K562 (cell line): ENCODE data around the gene GOLPH3L. TPM values are rescaled to one million over a fixed set of nuclear protein-coding genes. Genes with fewer than 3 reads are reported as not detected.

Source experiments
- CEBPB ChIP-seq: fragments of 450-650 bp; IDR thresholded peaks from 2 replicates; pipeline ENCODE4 v1.6.1; 2016; ENCODE audit warnings: missing genetic modification characterization, missing compliant biosample characterization
- DIDO1 ChIP-seq: fragments of 450-650 bp; IDR thresholded peaks from 2 replicates; pipeline ENCODE4 v1.6.1; 2016; ENCODE audit warnings: low read depth, missing biosample characterization, missing genetic modification characterization
- EP400 ChIP-seq: fragments of 450-650 bp; IDR thresholded peaks from 2 replicates; pipeline ENCODE4 v1.6.1; 2017; ENCODE audit warnings: antibody characterized with exemption, mild to moderate bottlenecking, moderate library complexity
- JUN ChIP-seq, 2 experiments: sonication (generic) in 1 of 2; formaldehyde crosslinking in 1 of 2; IDR thresholded peaks; 2 replicates each; pipeline versions ENCODE4 v1.6.1 to v1.8.0; 2012 to 2022; ENCODE audit warnings: borderline replicate concordance in 2 of 2, mild to moderate bottlenecking in 2 of 2, improper control_type of control experiment in 1 of 2, low read depth in 1 of 2, low read length in 1 of 2, missing genetic modification reagents in 1 of 2
- LARP7 ChIP-seq: fragments of 450-650 bp; IDR thresholded peaks from 2 replicates; pipeline ENCODE4 v1.6.1; 2016
- MEF2A ChIP-seq: IDR thresholded peaks from 2 replicates; pipeline ENCODE4 v1.6.1; 2011; ENCODE audit warnings: low read depth, mild to moderate bottlenecking, low read length, moderate library complexity; ENCODE audit not compliant: control insufficient read depth
- NFE2L1 ChIP-seq: fragments of 450-650 bp; IDR thresholded peaks from 2 replicates; pipeline ENCODE4 v1.6.1; 2016; ENCODE audit warnings: missing genetic modification characterization, low read depth, mild to moderate bottlenecking, missing compliant biosample characterization, moderate library complexity, borderline replicate concordance
- TARDBP ChIP-seq: fragments of 450-650 bp; IDR thresholded peaks from 2 replicates; pipeline ENCODE4 v1.6.1; 2016
- polyA plus RNA-seq, 8 experiments: library from polyadenylated mRNA; depleted of rRNA in 4 of 8; stranded (reverse) in 5 of 8; unstranded in 3 of 8; fragments of >200 nt; fragmentation: Nextera tagmentation in 2 of 8; fragmentation: Illumina TruSeq in 1 of 8; extraction: Ambion mirVana in 2 of 8; extraction: Trizol in 1 of 8; gene quantifications; 2 replicates each; pipeline versions ENCODE4 v1.2.1 to v1.2.3, GENCODE V29; 2011 to 2014; ENCODE audit warnings: inconsistent platforms in 1 of 8, missing spikeins in 1 of 8
- total RNA-seq, 7 experiments: library from RNA; depleted of rRNA in 6 of 7; stranded (reverse); fragments of >200 nt in 6 of 7; fragmentation: Illumina TruSeq in 2 of 7; extraction: Trizol in 2 of 7; gene quantifications; 2 replicates each; pipeline versions ENCODE4 v1.2.1 to v1.2.3, GENCODE V29; 2011 to 2021; ENCODE audit warnings: low replicate concordance in 1 of 7
- TF ChIP-seq, protein P1 (sequence below): sonication (generic); formaldehyde crosslinking; IDR thresholded peaks from 2 replicates; pipeline ENCODE4 v1.8.0; 2022; ENCODE audit warnings: missing genetic modification reagents, mild to moderate bottlenecking, moderate library complexity, borderline replicate concordance
- TF ChIP-seq, protein P2 (sequence below), 2 experiments: fragments of 450-650 bp in 1 of 2; sonication (generic) in 1 of 2; formaldehyde crosslinking; conservative IDR thresholded peaks; 2 replicates each; pipeline versions ENCODE4 v1.4.0 to v1.8.1; 2020 to 2022; ENCODE audit warnings: mild to moderate bottlenecking in 1 of 2, missing genetic modification reagents in 1 of 2
- TF ChIP-seq, protein P3 (sequence below), 2 experiments: fragments of 450-650 bp; IDR thresholded peaks; 2 replicates each; pipeline ENCODE4 v1.6.1; 2016; ENCODE audit warnings: mild to moderate bottlenecking in 2 of 2, borderline replicate concordance in 1 of 2, low read depth in 1 of 2, moderate library complexity in 1 of 2
- TF ChIP-seq, protein P4 (sequence below): sonication (generic); formaldehyde crosslinking; IDR thresholded peaks from 2 replicates; pipeline ENCODE4 v1.8.0; 2023; ENCODE audit warnings: mild to moderate bottlenecking, missing genetic modification reagents
- TF ChIP-seq, protein P5 (sequence below): fragments of 450-650 bp; formaldehyde crosslinking; IDR thresholded peaks from 2 replicates; pipeline ENCODE4 v1.4.0; 2022; ENCODE audit warnings: mild to moderate bottlenecking, moderate library complexity

Gene GOLPH3L
- total and polyA plus RNA-seq, 9 of the 15 experiments (the other 6 are each of a cell fraction or from before 2014, with no cell fraction given), result 8.1 to 42.1 (median 21.6) TPM

DNA sequence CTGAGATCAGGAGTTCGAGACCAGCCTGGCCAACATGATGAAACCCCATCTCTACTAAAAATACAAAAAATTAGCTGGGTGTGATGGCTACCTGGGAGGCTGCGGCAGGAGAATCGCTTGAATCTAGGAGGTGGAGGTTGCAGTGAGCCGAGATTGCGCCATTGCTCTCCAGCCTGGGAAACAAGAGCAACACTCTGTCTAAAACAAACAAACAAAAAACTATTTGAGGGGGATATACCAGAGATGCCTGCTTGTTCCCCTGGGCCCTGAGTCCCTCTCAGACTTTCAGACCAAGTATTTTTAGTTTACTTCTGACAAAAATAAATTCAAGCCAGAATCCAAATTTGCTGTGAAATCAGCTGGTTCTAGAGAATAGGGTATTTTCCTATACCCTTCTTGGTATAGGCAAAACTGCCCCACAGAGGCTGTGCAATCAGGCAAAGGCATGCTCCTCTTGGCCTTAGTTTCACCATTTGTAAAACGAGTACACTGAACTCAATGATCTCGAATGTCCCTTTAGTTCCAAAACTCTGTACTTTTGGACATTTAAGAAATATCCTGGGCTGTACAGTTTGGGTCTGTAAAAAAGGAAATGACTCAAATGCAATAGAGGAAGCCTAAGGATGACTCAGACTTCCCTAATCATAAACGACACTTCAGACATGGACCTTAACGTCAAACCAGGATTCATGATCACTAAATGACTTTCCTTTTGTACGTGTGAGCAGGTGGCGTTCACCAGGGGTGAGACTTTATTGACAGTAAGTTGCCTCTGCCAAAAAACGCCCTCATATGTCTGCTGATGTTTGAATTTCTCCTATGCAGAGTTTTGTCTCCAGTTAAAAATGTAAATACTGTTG lies 83.7 kb downstream of the GOLPH3L start (continued):
- peak; percentile 97 for TF ChIP-seq JUN (IDR thresholded peaks at IDR 0.05; ENCODE audit: borderline replicate concordance, low read depth, low read length)
- TF ChIP-seq JUN (CRISPR knock-in tag; IDR thresholded peaks at IDR 0.05; ENCODE audit: borderline replicate concordance), result peak; percentile 84; the same call in 1 of the 2 replicates
- peak; percentile 83 for TF ChIP-seq CEBPB (tag)
- TF ChIP-seq EP400, result peak; percentile 73
- no peak; the same call in 1 of the 2 replicates for TF ChIP-seq LARP7
- TF ChIP-seq NFE2L1 (tag), result 0 out of 2 replicates have a peak, but pooled peaks have one; percentile 11
- no peak for TF ChIP-seq MEF2A
- TF ChIP-seq, protein P1, sequence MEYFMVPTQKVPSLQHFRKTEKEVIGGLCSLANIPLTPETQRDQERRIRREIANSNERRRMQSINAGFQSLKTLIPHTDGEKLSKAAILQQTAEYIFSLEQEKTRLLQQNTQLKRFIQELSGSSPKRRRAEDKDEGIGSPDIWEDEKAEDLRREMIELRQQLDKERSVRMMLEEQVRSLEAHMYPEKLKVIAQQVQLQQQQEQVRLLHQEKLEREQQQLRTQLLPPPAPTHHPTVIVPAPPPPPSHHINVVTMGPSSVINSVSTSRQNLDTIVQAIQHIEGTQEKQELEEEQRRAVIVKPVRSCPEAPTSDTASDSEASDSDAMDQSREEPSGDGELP, result no peak
- TF ChIP-seq, protein P2, sequence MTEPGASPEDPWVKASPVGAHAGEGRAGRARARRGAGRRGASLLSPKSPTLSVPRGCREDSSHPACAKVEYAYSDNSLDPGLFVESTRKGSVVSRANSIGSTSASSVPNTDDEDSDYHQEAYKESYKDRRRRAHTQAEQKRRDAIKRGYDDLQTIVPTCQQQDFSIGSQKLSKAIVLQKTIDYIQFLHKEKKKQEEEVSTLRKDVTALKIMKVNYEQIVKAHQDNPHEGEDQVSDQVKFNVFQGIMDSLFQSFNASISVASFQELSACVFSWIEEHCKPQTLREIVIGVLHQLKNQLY (CRISPR knock-in tag; conservative IDR thresholded peaks at IDR 0.05), result no peak
- TF ChIP-seq TARDBP, result no peak
- TF ChIP-seq, protein P3, sequence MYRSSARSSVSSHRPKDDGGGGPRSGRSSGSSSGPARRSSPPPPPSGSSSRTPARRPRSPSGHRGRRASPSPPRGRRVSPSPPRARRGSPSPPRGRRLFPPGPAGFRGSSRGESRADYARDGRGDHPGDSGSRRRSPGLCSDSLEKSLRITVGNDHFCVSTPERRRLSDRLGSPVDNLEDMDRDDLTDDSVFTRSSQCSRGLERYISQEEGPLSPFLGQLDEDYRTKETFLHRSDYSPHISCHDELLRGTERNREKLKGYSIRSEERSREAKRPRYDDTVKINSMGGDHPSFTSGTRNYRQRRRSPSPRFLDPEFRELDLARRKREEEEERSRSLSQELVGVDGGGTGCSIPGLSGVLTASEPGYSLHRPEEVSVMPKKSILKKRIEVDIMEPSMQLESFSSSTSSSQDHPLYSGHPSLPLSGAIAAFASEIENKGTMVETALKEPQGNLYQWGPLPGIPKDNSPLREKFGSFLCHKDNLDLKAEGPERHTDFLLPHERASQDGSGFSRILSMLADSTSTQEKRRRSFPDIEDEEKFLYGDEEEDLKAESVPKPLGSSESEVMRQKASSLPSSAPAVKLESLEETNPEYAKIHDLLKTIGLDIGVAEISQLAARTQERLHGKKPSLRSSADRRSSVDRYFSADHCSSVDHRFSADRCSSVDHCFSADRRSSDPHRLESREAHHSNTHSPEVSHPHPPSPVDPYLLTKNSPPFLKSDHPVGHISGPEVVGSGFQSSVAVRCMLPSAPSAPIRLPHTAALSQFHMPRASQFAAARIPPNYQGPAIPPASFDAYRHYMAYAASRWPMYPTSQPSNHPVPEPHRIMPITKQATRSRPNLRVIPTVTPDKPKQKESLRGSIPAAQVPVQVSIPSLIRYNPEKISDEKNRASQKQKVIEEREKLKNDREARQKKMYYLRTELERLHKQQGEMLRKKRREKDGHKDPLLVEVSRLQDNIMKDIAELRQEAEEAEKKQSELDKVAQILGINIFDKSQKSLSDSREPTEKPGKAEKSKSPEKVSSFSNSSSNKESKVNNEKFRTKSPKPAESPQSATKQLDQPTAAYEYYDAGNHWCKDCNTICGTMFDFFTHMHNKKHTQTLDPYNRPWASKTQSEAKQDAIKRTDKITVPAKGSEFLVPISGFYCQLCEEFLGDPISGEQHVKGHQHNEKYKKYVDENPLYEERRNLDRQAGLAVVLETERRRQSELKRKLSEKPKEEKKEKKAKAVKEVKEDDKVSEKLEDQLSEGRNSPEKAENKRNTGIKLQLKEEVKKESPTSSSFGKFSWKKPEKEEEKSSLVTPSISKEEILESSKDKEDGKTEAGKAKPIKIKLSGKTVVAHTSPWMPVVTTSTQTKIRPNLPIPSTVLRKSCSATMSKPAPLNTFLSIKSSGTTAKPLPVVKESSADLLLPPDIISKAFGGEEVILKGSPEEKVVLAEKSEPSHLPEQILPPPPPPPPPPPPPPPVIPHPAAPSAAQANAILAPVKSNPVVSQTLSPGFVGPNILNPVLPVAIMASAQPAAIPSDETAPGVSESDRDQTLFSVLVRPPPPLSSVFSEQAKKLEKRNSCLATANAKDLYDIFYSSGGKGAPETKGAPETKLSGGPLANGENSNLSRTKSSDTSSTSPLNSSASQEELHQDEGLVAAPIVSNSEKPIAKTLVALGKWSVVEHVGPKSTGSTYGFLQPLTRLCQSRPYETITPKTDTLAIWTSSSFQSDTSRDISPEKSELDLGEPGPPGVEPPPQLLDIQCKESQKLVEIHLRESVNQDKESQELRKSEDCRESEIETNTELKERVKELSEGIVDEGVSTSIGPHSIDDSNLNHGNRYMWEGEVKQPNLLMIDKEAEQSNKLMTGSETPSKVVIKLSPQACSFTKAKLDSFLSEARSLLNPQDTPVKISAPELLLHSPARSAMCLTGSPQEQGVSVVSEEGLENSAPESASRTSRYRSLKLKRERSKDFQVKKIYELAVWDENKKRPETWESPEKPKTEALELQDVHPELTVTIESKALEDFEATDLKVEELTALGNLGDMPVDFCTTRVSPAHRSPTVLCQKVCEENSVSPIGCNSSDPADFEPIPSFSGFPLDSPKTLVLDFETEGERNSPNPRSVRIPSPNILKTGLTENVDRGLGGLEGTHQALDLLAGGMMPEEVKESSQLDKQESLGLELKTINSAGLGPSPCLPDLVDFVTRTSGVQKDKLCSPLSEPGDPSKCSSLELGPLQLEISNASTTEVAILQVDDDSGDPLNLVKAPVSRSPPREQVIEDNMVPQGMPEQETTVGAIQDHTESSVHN (IDR thresholded peaks at IDR 0.05; ENCODE audit: borderline replicate concordance in 1 of 2, low read depth in 1 of 2), result peak in 1 of 2 experiments; percentile 76; a peak in 2 of 4 replicates
- TF ChIP-seq, protein P4, sequence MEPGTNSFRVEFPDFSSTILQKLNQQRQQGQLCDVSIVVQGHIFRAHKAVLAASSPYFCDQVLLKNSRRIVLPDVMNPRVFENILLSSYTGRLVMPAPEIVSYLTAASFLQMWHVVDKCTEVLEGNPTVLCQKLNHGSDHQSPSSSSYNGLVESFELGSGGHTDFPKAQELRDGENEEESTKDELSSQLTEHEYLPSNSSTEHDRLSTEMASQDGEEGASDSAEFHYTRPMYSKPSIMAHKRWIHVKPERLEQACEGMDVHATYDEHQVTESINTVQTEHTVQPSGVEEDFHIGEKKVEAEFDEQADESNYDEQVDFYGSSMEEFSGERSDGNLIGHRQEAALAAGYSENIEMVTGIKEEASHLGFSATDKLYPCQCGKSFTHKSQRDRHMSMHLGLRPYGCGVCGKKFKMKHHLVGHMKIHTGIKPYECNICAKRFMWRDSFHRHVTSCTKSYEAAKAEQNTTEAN, result no peak
- TF ChIP-seq DIDO1 (tag), result no peak
- TF ChIP-seq, protein P5, sequence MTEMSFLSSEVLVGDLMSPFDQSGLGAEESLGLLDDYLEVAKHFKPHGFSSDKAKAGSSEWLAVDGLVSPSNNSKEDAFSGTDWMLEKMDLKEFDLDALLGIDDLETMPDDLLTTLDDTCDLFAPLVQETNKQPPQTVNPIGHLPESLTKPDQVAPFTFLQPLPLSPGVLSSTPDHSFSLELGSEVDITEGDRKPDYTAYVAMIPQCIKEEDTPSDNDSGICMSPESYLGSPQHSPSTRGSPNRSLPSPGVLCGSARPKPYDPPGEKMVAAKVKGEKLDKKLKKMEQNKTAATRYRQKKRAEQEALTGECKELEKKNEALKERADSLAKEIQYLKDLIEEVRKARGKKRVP (CRISPR knock-in tag), result 0 out of 2 replicates have a peak, but pooled peaks have one; percentile 14
